A673 (cell line): ENCODE data around the gene MAZ. TPM values are rescaled to one million over a fixed set of nuclear protein-coding genes. Genes with fewer than 3 reads are reported as not detected.

Source experiments
- BruUV-seq: library from RNA; stranded (reverse); fragments of 400-500 nt; replicated peaks from 2 replicates; lab custom pipeline; 2021; lab: Mats Ljungman, UMichigan
- CTCF ChIA-PET: fragments of 300-600 bp; sonication (Branson Sonifier 250); formaldehyde crosslinking; loops from one replicate; lab custom pipeline; 2022; ENCODE audit warnings: antibody characterized with exemption; lab: Charles Lee
- POLR2A ChIA-PET: fragments of 300-600 bp; sonication (Branson Sonifier 250); formaldehyde crosslinking; loops from one replicate; lab custom pipeline; 2022; ENCODE audit warnings: antibody characterized with exemption; ENCODE audit not compliant: low non-redundant PET; lab: Charles Lee
- DNase-seq: peaks from one replicate; pipeline ENCODE4 v3.0.0-alpha.2; 2015; ENCODE audit warnings: low spot score
- H3K27ac ChIP-seq: fragments of 200-600 bp; sonication (generic); 2 replicates; pipeline ENCODE4 v1.5.1; 2016; ENCODE audit warnings: mixed run types, low read depth, mild to moderate bottlenecking, mixed read lengths, antibody characterized with exemption, low read length; ENCODE audit not compliant: poor library complexity, severe bottlenecking
- H3K27me3 ChIP-seq: fragments of 200-600 bp; sonication (generic); replicated peaks from 2 replicates; pipeline ENCODE4 v1.6.1; 2017; ENCODE audit warnings: mixed run types, low read depth, mild to moderate bottlenecking, mixed read lengths, antibody characterized with exemption, low read length; ENCODE audit not compliant: insufficient read depth, poor library complexity
- H3K36me3 ChIP-seq: fragments of 200-600 bp; sonication (generic); 2 replicates; pipeline ENCODE4 v1.6.1; 2016; ENCODE audit warnings: mixed run types, mild to moderate bottlenecking, mixed read lengths, antibody characterized with exemption, low read length; ENCODE audit not compliant: insufficient read depth, poor library complexity, severe bottlenecking
- H3K4me1 ChIP-seq: fragments of 200-600 bp; sonication (generic); 2 replicates; pipeline ENCODE4 v1.6.1; 2017; ENCODE audit warnings: mixed run types, mild to moderate bottlenecking, mixed read lengths, antibody characterized with exemption, low read length; ENCODE audit not compliant: insufficient read depth, poor library complexity, severe bottlenecking
- H3K4me3 ChIP-seq: fragments of 200-600 bp; sonication (generic); 2 replicates; pipeline ENCODE4 v1.5.1; 2016; ENCODE audit warnings: low read depth, mixed run types, mild to moderate bottlenecking, mixed read lengths, low read length; ENCODE audit not compliant: poor library complexity, severe bottlenecking
- H3K9me3 ChIP-seq: fragments of 200-600 bp; sonication (generic); 2 replicates; pipeline ENCODE4 v1.6.1; 2016; ENCODE audit warnings: mixed run types, low read depth, mild to moderate bottlenecking, mixed read lengths, antibody characterized with exemption, low read length; ENCODE audit not compliant: poor library complexity, severe bottlenecking
- CTCF ChIP-seq: fragments of 300-800, 200-600 bp; sonication (generic); conservative IDR thresholded peaks from 2 replicates; pipeline ENCODE4 v1.5.1; 2017; ENCODE audit warnings: low read depth, mild to moderate bottlenecking, antibody characterized with exemption, low read length, moderate library complexity, mixed read lengths
- EZH2 ChIP-seq: fragments of 200-600 bp; sonication (generic); IDR thresholded peaks from 2 replicates; pipeline ENCODE4 v1.6.1; 2017; ENCODE audit warnings: borderline replicate concordance, low read depth, mild to moderate bottlenecking, mixed read lengths, antibody characterized with exemption, low read length; ENCODE audit not compliant: poor library complexity, severe bottlenecking
- intact Hi-C: fragments of 100-400 bp; cut with micrococcal nuclease; formaldehyde crosslinking; loops from one replicate; pipeline ENCODE4 v1.10.0; 2022; ENCODE audit not compliant: unreplicated experiment
- total RNA-seq: library from RNA; stranded (reverse); gene quantifications from 2 replicates; pipeline ENCODE4 v1.2.3, GENCODE V29; 2021

Gene MAZ
- total RNA-seq, 1 experiment from 2014 or later, result 516 TPM

GRCh38 chr16:29821643-29822115 is 15.3 kb downstream of the MAZ start:
- H3K9me3 ChIP-seq, result no peaks in the 10 kb centered on the region
- peak overlapping the region; percentile 21 for H3K27ac ChIP-seq
- peaks cover 22% of the 10 kb centered on the region for H3K36me3 ChIP-seq
- no peak overlapping the region for H3K4me3 ChIP-seq
- peaks cover 47% of the 10 kb centered on the region for H3K4me1 ChIP-seq
- ChIA-PET POLR2A (interaction anchor here (0.6 kb wide), 1 partner anchor 118 kb away, joined by 7 read pairs; no protein-coding TSS in a partner anchor), CTCF (interaction anchor here (1.4 kb wide), 1 partner anchor 27 kb away, joined by 4 read pairs; no protein-coding TSS in a partner anchor)
- no peaks in the 10 kb centered on the region for H3K27me3 ChIP-seq
- BruUV-seq, result no TSS peak
- TF ChIP-seq CTCF, result no peak
- no peak for TF ChIP-seq EZH2
- intact Hi-C loops, result no loop called here
- DNase-seq, result no peak

GRCh38 chr16:29824589-29825144 is 18.3 kb downstream of the MAZ start:
- intact Hi-C loops, result no loop called here
- Histone ChIP-seq H3K4me1 (peaks cover 36% of the 10 kb centered on the region), H3K27ac (peak overlapping the region; percentile 21), H3K9me3 (no peaks in the 10 kb centered on the region), H3K4me3 (no peak overlapping the region), H3K36me3 (peaks cover 5% of the 10 kb centered on the region), H3K27me3 (no peaks in the 10 kb centered on the region)
- ChIA-PET CTCF (no interaction called here), POLR2A (interaction anchor here (0.6 to 0.7 kb wide), 2 partner anchors 30 to 164 kb away, joined by 3 to 5 read pairs; no protein-coding TSS in a partner anchor)
- no TSS peak for BruUV-seq
- TF ChIP-seq EZH2 (no peak), CTCF (no peak)
- no peak for DNase-seq

DNA sequence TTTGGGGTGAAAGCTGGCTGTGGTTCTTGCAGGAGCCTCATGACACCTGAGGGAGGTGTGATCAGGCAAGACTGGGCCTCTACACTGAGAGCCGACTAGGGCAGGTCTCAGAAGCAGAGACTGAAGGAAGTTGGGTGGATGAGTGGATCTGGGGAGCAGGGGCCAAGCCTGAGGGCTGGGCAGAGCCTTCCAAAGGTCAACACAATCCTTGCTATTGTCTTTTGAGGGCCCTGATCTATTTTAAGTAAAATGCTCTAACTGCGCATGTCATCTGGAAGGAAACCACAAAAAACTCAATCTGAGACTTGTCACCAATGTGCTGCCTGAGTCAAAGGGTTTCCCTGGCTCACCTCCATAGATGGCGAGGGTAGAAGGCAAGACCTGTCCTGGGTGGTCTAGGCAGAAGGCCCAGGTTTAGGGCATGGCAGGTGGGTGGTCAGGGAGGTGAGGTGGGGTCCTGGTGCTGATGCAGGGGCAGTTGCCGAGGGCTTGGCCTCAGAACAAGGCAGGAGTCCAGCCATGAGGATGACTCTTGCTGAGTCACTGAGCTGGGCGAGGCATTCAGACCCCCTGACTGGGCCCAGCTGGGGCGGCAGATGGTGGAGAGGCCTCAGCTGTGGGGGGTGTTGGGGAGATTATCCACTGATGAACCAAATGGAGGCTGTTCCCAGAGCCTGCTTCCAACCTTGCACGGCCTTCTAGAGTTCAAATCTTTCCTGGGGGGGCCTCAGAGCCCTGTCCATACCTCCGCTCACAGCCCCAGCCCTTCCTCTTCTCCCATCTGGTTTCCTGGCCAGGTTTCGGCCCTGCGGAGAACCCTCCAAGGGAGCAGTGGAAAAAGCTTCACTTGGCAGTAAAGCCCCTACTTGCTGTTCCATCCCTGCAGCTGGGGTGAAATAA is 19.1 kb downstream of the MAZ start:
- no peak for DNase-seq

More for the DNA sequence above, 19.1 kb downstream of the MAZ start:
- intact Hi-C loops, result no loop called here
- Histone ChIP-seq H3K4me1 (peaks cover 29% of the 10 kb centered on the region), H3K9me3 (no peaks in the 10 kb centered on the region), H3K4me3 (no peak overlapping the region), H3K36me3 (no peaks in the 10 kb centered on the region), H3K27ac (peak overlapping the region; percentile 21), H3K27me3 (no peaks in the 10 kb centered on the region)
- POLR2A ChIA-PET, result interaction anchor here (0.6 kb wide), 1 partner anchor 31 kb away, joined by 3 read pairs; no protein-coding TSS in a partner anchor
- no TSS peak for BruUV-seq
- CTCF ChIA-PET, result interaction anchor here (0.8 kb wide), 1 partner anchor 12 kb away, joined by 6 read pairs; no protein-coding TSS in a partner anchor
- no peak for TF ChIP-seq CTCF
- TF ChIP-seq EZH2, result no peak
